ENCODE measurements around the gene ZCCHC8.
"Not testable (repeated sequence)": the region's sequence is repeated elsewhere in the genome, so short reads cannot be mapped to it uniquely, and the experiment has no call there.

The ZCCHC8 gene

DNA sequence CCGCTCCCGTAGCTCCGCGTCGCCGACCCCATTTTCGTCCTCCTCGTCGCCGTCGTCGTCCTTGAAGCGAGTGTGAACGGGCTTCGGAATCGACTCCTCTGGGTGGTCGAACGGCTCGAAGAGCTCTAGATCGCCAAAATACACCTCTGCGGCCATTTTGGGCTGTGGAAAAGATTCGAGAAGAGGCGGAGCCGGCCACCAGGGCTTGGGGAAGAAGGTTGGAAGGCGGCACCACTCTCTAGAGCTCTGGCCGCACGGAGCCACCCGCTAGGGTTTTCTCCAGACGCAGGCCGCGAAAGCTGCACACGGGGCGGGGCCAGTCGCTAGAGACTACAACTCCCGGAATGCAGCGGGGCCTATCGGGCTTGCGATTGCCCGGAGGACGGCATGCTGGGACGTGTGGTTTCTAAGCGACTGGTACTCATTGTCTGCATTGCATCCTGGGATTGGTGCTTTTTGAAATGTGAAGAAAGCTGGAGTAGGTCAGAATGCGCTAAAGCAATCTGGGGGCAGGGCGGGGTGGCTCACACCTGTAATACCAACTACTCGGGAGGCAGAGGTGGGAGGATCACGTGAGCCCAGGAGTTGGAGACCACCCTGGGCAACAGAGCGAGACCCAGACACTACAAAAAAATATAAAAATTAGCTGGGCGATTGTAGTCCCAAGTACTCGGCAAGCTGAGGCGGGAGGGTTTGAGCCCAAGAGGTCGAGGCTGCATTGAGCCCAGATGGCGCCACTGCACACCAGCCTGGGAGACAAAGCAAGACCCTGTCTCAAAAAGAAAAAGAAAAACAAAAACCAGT lies at the start of gene ZCCHC8:
Gene ZCCHC8 (minus strand): TSS at position 248 of the 804 bp plus-strand sequence. CDS start 92 bp downstream, at position 156.
- DNase-seq (ENCODE audit: low spot score), result peak; percentile 100

DNA sequence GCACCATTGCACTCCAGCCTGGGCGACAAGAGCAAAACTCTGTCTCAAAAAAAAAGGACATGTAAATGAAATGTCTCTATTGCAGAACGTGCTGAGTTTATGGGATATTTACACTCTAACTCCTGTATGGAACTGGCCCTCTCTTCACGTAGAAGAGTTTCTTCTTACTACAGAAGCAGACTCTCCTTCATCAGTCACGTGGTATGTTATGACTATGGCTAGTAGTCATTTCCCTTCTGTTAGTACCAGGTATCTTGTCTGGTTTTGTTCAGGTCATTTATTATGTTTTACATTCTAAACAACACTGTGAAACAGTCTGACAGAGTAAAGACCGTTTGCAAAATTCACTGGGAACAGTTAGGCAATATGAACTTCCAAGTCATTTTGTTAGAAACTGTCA lies 46.6 kb upstream of the ZCCHC8 start:
- DNase-seq (ENCODE audit: low spot score), result no peak

DNA sequence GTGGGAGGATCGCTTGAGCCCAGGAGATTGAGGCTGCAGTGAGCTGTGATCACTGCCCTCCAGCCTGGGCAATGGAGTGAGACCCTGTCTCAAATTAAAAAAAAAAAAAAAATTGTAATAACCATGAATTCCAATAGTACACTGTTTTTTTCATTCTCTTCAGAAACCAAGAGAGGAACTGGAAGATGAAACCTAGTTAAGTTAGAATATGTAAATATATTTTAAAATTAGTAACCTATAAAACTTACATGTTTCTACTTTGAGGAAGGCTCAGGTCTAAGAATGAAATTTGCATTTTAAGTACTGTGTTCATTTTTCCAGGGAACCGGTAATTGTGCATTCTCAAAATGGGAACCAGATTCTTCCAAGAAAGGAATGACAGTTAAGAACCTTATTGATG lies 45.1 kb upstream of the ZCCHC8 start:
- DNase-seq (ENCODE audit: low spot score), result no peak

DNA sequence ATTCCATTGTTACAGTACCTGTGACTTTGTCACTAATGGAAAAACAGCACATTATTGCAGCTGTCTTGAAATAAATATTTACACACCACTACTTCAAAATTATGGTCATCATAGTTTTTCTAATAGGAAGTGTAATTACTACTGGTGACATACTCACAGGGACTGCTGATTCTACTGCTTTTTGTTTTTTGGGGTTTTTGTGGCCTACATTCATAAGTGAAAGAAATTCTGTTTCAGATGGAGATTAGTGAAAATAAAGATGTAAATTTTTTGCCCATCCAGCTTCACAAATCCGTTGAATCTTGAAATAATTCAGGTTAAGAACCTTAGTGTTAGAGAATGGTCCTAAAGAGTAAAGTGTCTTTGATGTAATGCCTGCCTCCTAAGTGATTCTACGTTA lies 43.8 kb upstream of the ZCCHC8 start:
- DNase-seq (ENCODE audit: low spot score), result no peak

DNA sequence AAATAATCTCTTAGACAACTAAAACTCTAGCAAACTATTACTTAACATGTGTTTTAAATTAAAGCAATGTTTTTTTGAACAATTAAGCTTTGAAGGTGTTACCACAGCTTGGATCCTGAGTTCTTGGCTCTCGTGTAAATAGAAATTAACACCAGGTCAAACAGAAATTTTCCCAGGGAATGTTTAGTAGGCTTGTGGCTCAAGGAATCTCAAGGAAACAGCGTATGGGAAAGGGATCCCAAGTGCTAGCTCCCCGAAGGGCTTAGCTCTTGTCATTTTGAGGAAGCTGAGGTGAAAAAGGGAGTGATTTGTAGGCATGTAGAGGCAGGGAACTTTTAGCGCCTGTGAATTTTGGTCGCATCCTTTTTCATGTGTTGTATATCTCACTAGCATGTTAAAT lies 37.8 kb upstream of the ZCCHC8 start:
- DNase-seq (ENCODE audit: low spot score), result no peak

DNA sequence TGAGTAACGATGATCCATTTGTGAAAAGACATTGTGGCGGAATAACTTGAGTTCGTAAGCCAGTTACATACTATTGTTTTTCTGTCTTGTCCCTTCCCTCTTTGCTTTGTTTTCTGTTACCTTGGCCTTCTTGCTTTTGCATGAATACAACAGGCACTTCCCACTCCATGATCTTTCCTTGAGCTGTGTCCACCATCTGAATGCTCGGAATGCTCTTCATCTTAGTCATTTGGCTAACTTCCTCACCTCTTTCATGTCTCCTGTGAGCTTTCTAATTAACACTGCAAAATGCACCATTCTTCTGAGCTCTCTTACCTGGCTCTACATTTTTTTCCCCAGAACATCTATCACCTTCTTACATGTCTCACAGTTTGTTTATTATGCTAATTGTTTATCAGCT lies 36.3 kb upstream of the ZCCHC8 start:
- DNase-seq (ENCODE audit: low spot score), result no peak

DNA sequence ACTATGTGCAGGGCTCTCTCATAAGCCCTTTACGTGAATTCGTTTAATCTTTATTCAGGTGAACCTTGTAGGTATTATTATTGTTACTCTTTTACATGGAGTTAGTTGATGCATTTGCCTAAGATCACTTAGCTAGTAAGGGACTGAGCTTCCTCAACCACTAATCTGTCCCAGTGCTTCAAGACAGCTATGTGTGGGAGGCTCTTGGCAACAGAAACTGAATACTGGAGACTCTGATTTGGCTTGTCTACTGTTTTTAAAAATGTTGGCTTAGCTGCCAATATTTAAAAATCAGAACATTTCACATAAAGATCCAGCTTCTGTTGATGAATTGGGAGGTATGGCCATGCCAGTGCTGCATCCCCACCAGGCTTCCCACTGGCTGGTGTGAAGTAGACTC lies 33.1 kb upstream of the ZCCHC8 start:
- DNase-seq (ENCODE audit: low spot score), result no peak

DNA sequence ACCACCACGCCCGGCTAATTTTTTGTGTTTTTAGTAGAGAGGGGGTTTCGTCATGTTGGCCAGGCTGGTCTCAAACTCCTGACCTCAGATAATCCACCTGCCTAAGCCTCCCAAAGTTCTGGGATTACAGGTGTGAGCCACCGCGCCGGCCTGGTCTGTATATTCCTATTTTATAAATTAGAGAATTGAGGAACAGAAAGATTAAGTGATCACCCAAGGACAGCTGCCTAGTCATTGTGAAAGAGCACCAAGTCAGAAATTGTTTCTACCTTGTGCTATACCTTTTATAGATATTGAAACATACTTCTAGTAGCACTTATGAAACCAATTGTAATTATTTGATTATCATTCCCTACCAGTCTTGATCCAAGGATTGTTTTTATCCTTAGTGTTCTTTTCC lies 28.3 kb upstream of the ZCCHC8 start:
- DNase-seq (ENCODE audit: low spot score), result no peak

DNA sequence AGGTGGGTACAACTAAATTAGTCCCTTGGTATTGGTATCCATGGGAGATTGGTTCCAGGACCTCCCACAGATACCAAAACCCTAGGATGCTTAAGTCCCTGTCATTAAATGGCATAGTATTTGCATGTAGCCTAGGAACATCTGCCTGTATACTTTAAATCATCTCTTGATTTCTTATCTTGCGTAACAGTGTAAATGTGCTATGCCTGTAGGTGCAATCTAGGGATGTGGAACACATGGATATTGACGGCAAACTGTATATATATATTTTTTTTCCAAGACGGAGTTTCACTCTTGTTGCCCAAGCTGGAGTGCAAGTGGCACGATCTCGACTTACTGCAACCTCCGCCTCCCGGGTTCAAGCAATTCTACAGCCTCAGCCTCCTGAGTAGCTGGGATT lies 27.9 kb upstream of the ZCCHC8 start:
- DNase-seq (ENCODE audit: low spot score), result no peak

DNA sequence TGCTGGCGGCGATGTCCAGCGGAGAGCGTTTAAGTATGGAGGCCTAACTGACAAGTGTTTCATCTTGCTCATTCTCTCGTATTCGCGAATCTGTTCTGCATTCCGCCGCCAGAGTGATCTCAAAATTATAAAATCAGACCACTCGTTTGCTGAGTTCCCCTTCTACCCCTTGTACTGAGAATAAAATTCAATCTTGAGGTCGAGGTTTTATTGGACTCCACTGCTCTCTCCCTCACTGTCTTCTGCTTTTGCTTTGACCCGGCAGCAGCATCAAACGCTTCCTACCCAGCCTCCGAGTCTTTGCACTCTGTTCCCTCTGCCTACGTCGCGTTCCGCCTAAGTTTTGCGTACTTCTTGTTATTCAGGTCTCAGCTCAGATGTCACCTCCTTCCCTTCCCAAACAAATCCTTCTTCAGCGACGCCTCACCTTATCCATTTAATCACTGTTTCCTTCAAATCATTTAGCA lies 26.8 kb upstream of the ZCCHC8 start:
- no peak for DNase-seq (ENCODE audit: low spot score)

DNA sequence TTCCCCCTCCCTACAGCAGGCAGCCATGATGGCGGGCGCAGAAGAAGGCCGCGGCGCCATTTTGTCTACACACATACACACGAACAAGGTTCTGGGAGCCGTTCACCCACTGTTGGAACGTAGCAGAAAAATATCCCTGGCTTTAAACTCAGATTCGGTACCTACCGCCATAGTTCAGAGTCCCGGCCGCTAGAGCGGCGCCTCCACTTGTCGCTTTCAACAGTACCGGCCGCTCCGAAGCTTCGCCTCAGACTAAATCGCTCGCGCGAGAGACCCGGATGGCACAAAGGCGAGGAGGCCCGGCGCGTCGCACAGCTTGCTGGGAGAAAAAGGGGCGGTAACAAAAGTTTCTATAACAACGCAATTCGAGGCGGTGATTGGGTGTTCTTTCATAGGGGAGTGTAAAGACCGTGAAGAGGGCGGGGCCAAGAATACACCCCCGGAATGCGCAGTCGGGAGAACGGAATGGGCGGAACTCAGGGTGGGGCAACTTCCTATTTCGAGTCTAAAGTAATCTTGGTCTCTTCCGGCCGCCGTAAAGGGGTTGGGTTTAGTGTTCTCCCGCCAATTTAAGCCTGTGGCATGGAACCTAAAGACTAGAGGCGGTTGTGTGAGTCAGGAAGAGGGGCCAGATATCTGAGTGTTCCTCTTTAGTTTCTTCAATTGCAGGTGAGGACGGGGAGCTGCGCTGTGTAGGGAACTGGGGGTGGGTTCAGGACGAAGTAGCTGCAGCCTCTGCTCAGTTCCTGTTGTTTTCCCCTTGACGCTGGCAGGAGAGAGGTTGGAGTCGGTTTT lies 26.1 kb upstream of the ZCCHC8 start, which contains the start of the genes KNTC1 and RSRC2:
Gene KNTC1 (plus strand): TSS at position 567 of the 795 bp plus-strand sequence. CDS start 2,815 bp downstream, outside the sequence.
Gene RSRC2 (minus strand): TSS at position 254 of the 795 bp plus-strand sequence. CDS start 83 bp downstream, at position 171.
- DNase-seq (ENCODE audit: low spot score), result peak; percentile 99

DNA sequence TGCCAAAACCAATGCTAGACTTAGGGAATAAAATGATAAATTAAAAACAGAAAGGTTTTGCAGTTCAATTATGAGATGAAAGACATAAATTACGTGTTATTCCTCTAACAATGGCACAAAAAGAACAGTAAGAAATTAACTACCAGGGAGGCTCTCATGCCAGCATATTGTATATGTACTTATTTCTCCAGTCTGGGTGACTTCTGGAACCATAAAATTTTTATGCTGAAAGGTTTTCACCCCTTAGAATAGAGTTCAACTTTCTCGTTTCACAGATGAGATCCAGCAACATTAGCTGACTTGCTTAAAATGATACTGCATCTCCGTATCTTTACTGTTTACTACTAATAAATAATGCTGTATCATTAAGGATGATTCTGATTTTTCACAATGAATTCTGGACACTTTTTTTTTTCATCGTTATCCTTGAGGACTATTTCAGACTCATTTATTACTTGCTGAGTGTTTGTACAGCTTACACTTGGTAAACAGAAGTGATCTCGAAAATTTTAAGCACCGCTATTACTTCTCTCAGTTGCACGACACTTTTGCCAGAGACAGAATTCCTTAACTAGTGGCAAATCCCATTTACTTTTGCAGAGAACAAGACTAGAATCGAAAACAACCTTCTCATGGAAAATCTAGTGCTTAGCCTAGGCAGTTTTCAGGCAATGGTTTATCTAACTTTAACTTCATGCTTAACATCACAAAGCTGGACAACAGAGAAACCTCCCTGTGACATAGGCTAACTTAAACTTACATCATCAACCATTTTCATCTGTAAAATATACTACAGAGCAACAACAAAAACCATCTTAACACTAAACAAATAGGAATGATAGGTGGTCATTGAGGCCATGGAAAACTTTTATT lies 23.4 kb upstream of the ZCCHC8 start:
- no peak for DNase-seq (ENCODE audit: low spot score)

DNA sequence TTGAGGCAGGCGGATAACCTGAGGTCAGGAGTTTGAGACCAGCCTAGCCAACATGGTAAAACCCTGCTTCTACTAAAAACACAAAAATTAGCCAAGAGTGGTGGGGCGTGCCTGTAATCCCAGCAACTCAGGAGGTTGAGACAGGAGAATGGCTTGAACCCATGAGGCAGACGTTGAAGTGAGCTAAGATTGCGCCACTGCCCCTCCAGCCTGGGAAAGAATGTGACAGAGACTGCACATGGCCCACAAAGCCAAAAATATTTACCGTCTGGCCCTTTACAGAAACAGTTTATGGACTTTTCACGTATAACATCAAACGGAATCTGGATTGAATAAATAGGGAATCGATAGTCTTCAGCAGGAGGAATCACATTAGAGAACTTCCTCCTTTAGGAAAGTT lies 22.5 kb upstream of the ZCCHC8 start:
- DNase-seq (ENCODE audit: low spot score), result no peak

DNA sequence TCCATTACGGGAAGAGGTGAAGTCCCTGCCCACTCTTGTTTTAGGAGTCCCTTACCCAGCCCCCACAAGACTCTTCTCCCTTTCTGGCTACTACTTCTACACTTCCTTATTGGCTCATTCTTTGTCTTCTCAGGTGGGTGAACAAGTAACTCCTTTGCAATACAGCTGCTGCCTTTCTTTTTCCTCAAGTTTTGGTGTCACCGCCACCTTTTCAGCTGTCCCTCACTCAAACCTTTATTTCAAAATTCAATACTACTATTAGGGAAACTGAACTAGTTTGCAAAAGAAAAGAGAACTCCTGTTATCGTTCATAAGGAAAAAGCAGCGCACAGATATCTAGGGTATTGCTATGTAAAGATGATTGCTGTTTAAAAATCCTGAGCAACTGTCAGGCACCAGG lies 19.9 kb upstream of the ZCCHC8 start:
- DNase-seq (ENCODE audit: low spot score), result no peak

DNA sequence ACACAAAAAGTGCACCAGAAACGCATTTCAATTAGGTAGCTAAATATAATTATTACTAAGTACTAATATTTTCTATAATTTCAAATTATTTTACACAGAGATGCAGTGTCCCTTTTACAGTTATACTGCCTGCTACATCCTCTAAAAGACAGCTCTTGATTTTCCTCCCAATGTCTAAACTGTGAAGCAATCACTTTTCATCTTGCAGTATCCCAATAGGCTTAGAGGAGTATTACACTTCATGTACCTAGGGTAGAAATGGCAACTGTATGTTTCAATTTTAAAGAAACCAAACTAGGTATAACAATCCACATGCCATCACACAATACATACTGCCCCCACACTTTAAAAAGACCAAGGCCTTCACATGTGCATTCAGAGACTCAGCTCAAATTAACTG lies 18.7 kb upstream of the ZCCHC8 start:
- DNase-seq (ENCODE audit: low spot score), result no peak

DNA sequence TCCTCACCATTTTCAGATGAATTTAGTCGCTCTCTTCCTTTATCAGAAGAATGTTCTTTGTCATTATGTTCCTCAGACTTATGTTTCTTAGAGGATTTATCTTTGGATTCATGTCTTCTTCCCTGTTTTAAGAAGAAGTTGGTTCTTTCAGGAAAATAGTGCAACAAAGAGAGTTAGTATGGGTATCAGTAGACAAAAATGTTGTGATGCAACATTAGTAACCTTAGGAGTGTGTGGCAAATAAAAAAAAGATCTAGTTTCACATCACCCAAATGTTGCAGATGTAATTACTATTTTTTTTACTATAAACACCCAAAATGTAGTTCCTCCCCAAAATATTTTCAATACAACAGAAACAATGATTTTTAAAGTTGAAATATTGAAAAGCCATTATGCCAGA lies 18.2 kb upstream of the ZCCHC8 start:
- no peak for DNase-seq (ENCODE audit: low spot score)

DNA sequence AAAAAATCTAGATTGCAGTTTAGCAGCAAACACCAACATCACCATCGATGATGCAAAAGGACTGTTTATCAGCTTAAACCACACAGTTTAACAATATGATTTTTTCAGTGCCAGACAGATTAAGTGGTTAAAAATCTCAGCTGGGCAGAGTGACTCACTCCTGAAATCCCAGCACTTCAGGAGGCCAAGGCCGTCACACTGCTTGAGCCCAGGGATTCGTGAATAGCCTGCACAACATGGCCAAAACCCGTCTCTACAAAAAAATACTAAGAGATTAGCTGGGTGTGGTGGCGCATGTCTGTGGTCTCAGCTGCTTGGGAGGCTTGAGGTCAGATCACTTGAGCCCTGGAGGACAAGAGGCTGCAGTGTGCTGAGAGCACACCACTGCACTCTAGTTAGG lies 17.1 kb upstream of the ZCCHC8 start:
- DNase-seq (ENCODE audit: low spot score), result no peak

DNA sequence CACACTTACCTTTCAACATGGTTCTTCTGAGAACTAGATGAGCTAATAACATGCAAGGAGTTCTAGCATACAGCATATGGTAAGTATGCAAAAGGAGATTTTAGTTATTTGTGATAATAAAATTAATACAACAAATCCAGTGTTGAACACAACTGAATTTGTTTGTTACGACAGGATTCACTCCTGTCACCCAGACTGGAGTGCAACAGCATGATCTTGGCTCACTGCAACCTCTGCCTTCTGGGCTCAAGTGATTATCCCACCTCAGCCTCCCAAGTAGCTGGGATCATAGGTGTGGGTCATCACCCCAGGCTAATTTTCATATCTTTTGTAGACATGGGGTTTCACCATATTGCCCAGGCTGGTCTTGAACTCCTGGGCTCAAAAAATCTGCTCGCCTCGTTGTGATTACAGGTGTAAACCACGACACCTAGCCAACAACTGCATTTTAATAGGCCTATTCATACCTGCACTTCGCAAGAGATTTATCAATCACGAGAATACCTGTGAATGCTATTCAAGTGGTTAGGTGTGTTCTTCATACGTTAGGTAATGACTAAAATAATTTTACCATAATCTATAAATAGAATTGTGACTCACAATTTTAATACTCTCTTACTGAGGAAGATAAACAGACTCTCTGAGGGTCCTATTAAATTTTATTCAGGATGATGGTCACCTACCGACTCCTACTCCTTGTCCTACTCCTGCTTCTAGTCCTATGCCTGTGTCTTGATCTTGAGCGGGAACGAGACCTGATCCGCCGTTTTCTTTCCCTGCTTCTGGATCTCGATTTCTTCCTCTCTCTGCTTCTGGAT lies 16.0 kb upstream of the ZCCHC8 start:
- DNase-seq (ENCODE audit: low spot score), result no peak

DNA sequence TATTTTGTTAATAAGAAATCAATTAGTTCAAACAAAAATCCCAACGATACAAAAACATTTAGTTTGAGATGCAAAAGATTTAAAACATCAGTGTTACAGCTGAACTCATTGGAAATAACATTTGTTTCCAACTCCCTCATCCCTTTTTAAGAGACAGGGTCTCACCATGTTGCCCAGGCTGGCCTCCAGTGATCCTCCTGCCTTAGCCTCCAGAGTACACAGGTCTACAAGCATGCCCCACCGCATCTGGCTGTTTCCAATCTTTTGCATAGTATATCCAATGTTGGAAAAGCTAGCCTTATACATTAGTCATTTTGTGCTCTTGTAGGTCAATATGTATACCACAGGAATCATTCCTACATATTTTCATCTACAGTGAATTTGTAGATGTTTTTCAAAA lies 14.5 kb upstream of the ZCCHC8 start:
- DNase-seq (ENCODE audit: low spot score), result no peak

DNA sequence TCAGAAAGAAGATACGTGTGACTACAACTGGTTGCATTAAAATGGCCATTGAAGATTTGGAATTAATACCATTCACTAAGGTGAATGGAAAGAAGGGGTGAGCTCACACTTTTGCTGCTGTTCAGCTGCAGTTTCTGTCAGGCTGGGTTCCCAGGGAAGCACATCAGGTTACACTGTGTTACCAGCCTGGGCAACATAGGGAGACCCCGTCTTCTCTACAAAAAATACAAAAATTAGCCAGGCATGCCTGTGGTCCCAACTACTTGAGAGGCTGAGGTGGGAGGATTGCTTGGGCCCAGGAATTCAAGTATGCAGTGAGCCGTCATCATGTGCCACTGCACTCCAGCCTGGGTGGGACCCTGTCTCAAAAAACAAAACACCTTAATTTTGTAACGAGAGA lies 12.9 kb upstream of the ZCCHC8 start:
- no peak for DNase-seq (ENCODE audit: low spot score)

DNA sequence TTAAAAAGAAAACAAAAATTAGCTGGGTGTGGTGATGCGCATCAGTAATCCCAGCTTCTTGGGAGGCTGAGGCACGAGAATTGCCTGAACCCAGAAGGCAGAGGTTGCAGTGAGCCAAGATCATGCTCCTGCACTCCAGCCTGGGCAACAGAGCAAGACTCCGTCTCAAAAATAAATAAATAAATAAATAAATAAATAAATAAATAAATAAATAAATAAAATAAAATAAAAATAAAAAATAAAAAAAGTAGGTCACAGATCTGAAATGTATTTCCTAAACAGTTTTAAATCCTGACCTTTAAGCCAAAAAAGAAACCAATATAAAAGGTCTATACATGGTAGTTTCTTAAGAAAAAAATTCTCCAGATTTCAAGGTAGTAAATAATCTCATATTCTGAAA lies 12.3 kb upstream of the ZCCHC8 start:
- not testable (repeated sequence) for DNase-seq (ENCODE audit: low spot score)

Measured in ecto neural progenitor cell (in vitro differentiated cells).